ENCODE measurements around the gene LSAMP. TPM values are rescaled to one million over a fixed set of nuclear protein-coding genes. Genes with fewer than 3 reads are reported as not detected.

The LSAMP gene
- total RNA-seq, 1 donor from 2014 or later, result 3.9 TPM

GRCh38 chr3:116350119-116350733 lies 95.1 kb downstream of the LSAMP start:
- TF ChIP-seq POLR2A (IDR thresholded peaks at IDR 0.05) (no peak), POLR2AphosphoS5 (IDR thresholded peaks at IDR 0.05; ENCODE audit: insufficient read depth in 1 of 2, low read depth in 1 of 2) (no peak), CTCF (IDR thresholded peaks at IDR 0.05) (no peak)
- H3K4me3 ChIP-seq, result no peak overlapping the region
- no peak for DNase-seq (ENCODE audit: extremely low spot score in 2 of 2)
- H3K27ac ChIP-seq, result no peak overlapping the region
- intact Hi-C loops (cut with DNase I), result no loop called here
- H3K27me3 ChIP-seq, result no peaks in the 10 kb centered on the region
- no peaks in the 10 kb centered on the region for H3K36me3 ChIP-seq
- no peaks in the 10 kb centered on the region for H3K9me3 ChIP-seq
- H3K4me1 ChIP-seq, result no peaks in the 10 kb centered on the region

- no peak for DNase-seq (ENCODE audit: extremely low spot score in 2 of 2)
- TF ChIP-seq POLR2AphosphoS5 (IDR thresholded peaks at IDR 0.05; ENCODE audit: insufficient read depth in 1 of 2, low read depth in 1 of 2) (no peak), CTCF (IDR thresholded peaks at IDR 0.05) (no peak), POLR2A (IDR thresholded peaks at IDR 0.05) (no peak)
- Histone ChIP-seq H3K4me3 (no peak overlapping the region), H3K27ac (no peak overlapping the region), H3K36me3 (no peaks in the 10 kb centered on the region), H3K4me1 (no peaks in the 10 kb centered on the region), H3K9me3 (no peaks in the 10 kb centered on the region), H3K27me3 (no peaks in the 10 kb centered on the region)
- intact Hi-C loops (cut with DNase I), result no loop called here
Measured at GRCh38 chr3:116348216-116348615, 97.1 kb downstream of the LSAMP start.

GRCh38 chr3:116342499-116342898 lies 102.8 kb downstream of the LSAMP start:
- no peak overlapping the region for H3K27ac ChIP-seq
- no peaks in the 10 kb centered on the region for H3K9me3 ChIP-seq
- no peaks in the 10 kb centered on the region for H3K27me3 ChIP-seq
- peaks cover 5% of the 10 kb centered on the region for H3K4me1 ChIP-seq
- intact Hi-C loops (cut with DNase I), result no loop called here
- H3K36me3 ChIP-seq, result no peaks in the 10 kb centered on the region
- DNase-seq (ENCODE audit: extremely low spot score in 2 of 2), result no peak
- no peak overlapping the region for H3K4me3 ChIP-seq
- TF ChIP-seq POLR2A (IDR thresholded peaks at IDR 0.05), result no peak
- TF ChIP-seq CTCF (IDR thresholded peaks at IDR 0.05), result no peak
- TF ChIP-seq POLR2AphosphoS5 (IDR thresholded peaks at IDR 0.05; ENCODE audit: insufficient read depth in 1 of 2, low read depth in 1 of 2), result no peak

- Histone ChIP-seq H3K9me3 (no peaks in the 10 kb centered on the region), H3K4me3 (no peak overlapping the region), H3K27ac (no peak overlapping the region), H3K27me3 (no peaks in the 10 kb centered on the region), H3K36me3 (no peaks in the 10 kb centered on the region), H3K4me1 (peaks cover 5% of the 10 kb centered on the region)
- TF ChIP-seq CTCF (IDR thresholded peaks at IDR 0.05) (no peak), POLR2A (IDR thresholded peaks at IDR 0.05) (no peak), POLR2AphosphoS5 (IDR thresholded peaks at IDR 0.05; ENCODE audit: insufficient read depth in 1 of 2, low read depth in 1 of 2) (no peak)
- DNase-seq (ENCODE audit: extremely low spot score in 2 of 2), result no peak
- intact Hi-C loops (cut with DNase I), result no loop called here
Measured at GRCh38 chr3:116341899-116342298, 103.4 kb downstream of the LSAMP start.

- no peak for TF ChIP-seq CTCF (IDR thresholded peaks at IDR 0.05)
- TF ChIP-seq POLR2AphosphoS5 (IDR thresholded peaks at IDR 0.05; ENCODE audit: insufficient read depth in 1 of 2, low read depth in 1 of 2), result no peak
- TF ChIP-seq POLR2A (IDR thresholded peaks at IDR 0.05), result no peak
- no peaks in the 10 kb centered on the region for H3K36me3 ChIP-seq
- no peaks in the 10 kb centered on the region for H3K27me3 ChIP-seq
- H3K27ac ChIP-seq, result no peak overlapping the region
- no peaks in the 10 kb centered on the region for H3K9me3 ChIP-seq
- H3K4me1 ChIP-seq, result peaks cover 5% of the 10 kb centered on the region
- no peak overlapping the region for H3K4me3 ChIP-seq
- DNase-seq (ENCODE audit: extremely low spot score in 2 of 2), result no peak
- intact Hi-C loops (cut with DNase I), result no loop called here
Measured at GRCh38 chr3:116341381-116341780, 103.9 kb downstream of the LSAMP start.
